A549 (cell line): Measurements from ENCODE around the gene REPS1.

Experiments
- CTCF ChIP-seq: fragments of >200 bp; sonication (Bioruptor Twin); formaldehyde crosslinking; IDR thresholded peaks from 3 replicates; pipeline ENCODE4 v1.5.1; 2016
- EHMT2 ChIP-seq: fragments of 200-600 bp; sonication (generic); IDR thresholded peaks from 2 replicates; pipeline ENCODE4 v1.6.1; 2016; ENCODE audit warnings: antibody characterized with exemption, low read depth, mild to moderate bottlenecking, moderate library complexity
- EP300 ChIP-seq, 2 experiments: fragments of >200 bp; sonication (Bioruptor Twin); formaldehyde crosslinking; IDR thresholded peaks; 2 replicates in 1 of 2; 3 replicates in 1 of 2; pipeline ENCODE4 v1.6.1; 2016 to 2017
- PBX3 ChIP-seq: IDR thresholded peaks from 2 replicates; pipeline ENCODE4 v1.6.1; 2012
- ZC3H11A ChIP-seq: fragments of 450-650 bp; IDR thresholded peaks from 2 replicates; pipeline ENCODE4 v1.6.1; 2014; ENCODE audit warnings: antibody characterized with exemption, mild to moderate bottlenecking

- no peak for TF ChIP-seq EP300 (IDR thresholded peaks at IDR 0.05)
- TF ChIP-seq CTCF: no peak
- no peak for TF ChIP-seq PBX3
- TF ChIP-seq EHMT2: no peak
- no peak for TF ChIP-seq ZC3H11A
These were observed 40.0 kb downstream of the REPS1 start for GRCh38 chr6:138948004-138948403.
